Activated naive CD4-positive, alpha-beta T cell treated with anti-CD3 and anti-CD28 coated beads, Interleukin-2, amount 10 ng/mL, durations not matched to agents 7 days and 5 days (primary cell): ENCODE measurements around the gene NSL1.
"Not testable (repeated sequence)": the region's sequence is repeated elsewhere in the genome, so short reads cannot be mapped to it uniquely, and the experiment has no call there.

Experiments
- CTCF ChIA-PET: fragments of 350-600 bp; sonication (Branson Sonifier 250); formaldehyde crosslinking; loops from one replicate; lab custom pipeline; 2021; ENCODE audit warnings: antibody characterized with exemption; lab: Charles Lee
- DNase-seq: peaks from one replicate; pipeline ENCODE4 v3.0.0-alpha.2; 2020
- H3K27ac Mint-ChIP-seq: one replicate; pipeline ENCODE4 v1.8.0; 2021; ENCODE audit warnings: mild to moderate bottlenecking, moderate library complexity, mixed read lengths
- H3K27me3 Mint-ChIP-seq: one replicate; pipeline ENCODE4 v1.8.0; 2021; ENCODE audit warnings: mild to moderate bottlenecking, mixed read lengths
- H3K36me3 Mint-ChIP-seq: one replicate; pipeline ENCODE4 v1.8.0; 2021; ENCODE audit warnings: mixed read lengths
- H3K4me1 Mint-ChIP-seq: one replicate; pipeline ENCODE4 v1.8.0; 2021; ENCODE audit warnings: mixed read lengths
- H3K4me3 Mint-ChIP-seq: one replicate; pipeline ENCODE4 v1.8.0; 2021; ENCODE audit warnings: mild to moderate bottlenecking, moderate library complexity, mixed read lengths
- H3K9me3 Mint-ChIP-seq: one replicate; pipeline ENCODE4 v1.8.0; 2021; ENCODE audit warnings: mixed read lengths

The NSL1 gene

DNA sequence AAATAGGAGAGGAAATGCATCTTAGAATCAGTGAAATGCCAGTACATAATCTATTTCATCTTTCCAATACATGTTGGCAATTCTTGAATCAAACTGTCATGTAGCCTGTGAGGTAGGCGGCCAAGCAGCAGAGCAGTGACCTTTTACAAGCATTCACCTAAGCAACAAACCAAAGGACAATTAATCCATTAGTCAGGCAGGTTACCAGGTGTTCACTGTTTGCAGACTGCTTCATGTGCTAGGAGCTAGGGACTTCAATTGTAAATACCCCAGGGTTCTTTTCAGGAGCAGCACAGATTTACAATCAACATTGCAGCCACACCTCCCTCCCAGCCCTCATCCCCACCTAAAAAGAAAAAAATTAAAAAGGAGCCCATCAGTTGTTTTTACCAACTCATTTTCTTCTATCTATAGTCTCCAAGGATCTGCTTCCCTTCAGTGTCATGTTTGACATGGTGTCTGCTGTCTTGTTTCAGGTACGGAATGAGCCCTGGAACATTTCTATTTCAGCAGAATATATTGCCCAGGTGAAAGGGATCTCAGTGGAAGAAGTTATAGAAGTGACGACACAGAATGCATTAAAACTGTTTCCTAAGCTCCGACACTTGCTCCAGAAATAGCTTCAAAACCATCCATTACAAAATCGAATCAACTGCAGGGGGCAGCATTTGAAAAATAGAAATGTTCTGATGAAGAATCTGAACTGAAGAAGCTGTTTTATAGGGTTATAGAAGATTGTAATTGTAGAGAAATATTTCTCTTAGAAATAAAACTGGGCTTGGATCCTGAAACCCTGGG lies 23.2 kb upstream of the NSL1 start:
- H3K27ac Mint-ChIP-seq, result no peak overlapping the region
- H3K4me3 Mint-ChIP-seq, result no peak overlapping the region
- H3K9me3 Mint-ChIP-seq, result no peaks in the 10 kb centered on the region
- peaks cover 5% of the 10 kb centered on the region for H3K36me3 Mint-ChIP-seq
- CTCF ChIA-PET, result interaction anchor here (0.7 to 1.9 kb wide), 16 partner anchors 10 to 338 kb away, joined by 3 to 10 read pairs (median 4); partner anchors contain the start of genes BATF3, FLVCR1, NSL1 and TATDN3
- H3K4me1 Mint-ChIP-seq, result peaks cover 2% of the 10 kb centered on the region
- no peak for DNase-seq
- H3K27me3 Mint-ChIP-seq, result no peaks in the 10 kb centered on the region

DNA sequence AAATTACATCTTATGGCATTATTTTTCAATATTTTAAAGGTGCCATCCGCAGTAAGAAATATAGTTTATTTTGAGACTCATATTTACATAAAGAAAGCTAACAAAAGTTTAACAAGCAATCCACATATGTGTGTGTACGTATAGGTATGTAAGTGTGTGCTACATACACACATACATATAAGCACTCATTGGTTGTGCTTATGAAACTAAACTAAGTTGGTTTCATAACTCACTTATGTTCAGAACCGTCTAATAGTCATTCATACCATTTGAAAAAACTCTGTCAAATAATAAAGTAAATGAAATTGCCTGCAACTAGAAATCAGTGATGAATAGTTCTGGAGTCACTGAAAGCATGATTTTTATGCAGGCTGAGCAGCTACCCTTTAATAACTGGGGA lies 14.2 kb upstream of the NSL1 start:
- no peaks in the 10 kb centered on the region for H3K27me3 Mint-ChIP-seq
- H3K9me3 Mint-ChIP-seq, result no peaks in the 10 kb centered on the region
- peaks cover 16% of the 10 kb centered on the region for H3K36me3 Mint-ChIP-seq
- H3K27ac Mint-ChIP-seq, result no peak overlapping the region
- no peak for DNase-seq
- H3K4me1 Mint-ChIP-seq, result no peaks in the 10 kb centered on the region
- H3K4me3 Mint-ChIP-seq, result no peak overlapping the region
- CTCF ChIA-PET, result interaction anchor here (1.0 kb wide), 1 partner anchor 141 kb away, joined by 3 read pairs; no protein-coding TSS in a partner anchor

GRCh38 chr1:212797681-212798080 lies 6.1 kb upstream of the NSL1 start:
- Mint-ChIP-seq H3K4me1 (peaks cover 18% of the 10 kb centered on the region), H3K36me3 (peaks cover 37% of the 10 kb centered on the region), H3K9me3 (no peaks in the 10 kb centered on the region), H3K27ac (no peak overlapping the region), H3K4me3 (no peak overlapping the region), H3K27me3 (no peaks in the 10 kb centered on the region)
- DNase-seq, result no peak
- CTCF ChIA-PET, result no interaction called here

DNA sequence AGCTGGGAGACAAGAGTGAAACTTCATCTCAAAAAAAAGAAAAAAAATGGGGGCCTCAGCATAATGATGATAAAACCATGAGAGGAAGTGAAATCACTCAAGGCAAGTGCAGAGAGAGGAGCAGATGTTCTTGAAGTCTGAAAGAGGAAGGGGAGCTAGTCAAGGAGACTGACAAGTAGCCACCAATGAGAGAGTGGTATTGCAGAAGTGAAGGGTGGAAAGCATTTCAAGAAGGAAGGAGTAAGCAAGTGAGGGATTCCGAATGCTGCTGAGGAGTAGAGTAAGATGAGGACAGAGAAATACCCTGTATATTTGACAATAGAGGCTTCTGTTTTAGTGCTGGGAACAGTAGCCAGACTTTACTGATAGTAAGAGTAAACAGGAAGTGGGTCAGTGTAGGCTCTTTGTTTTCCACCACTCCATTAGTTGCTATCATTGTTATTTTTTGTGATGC lies 3.0 kb upstream of the NSL1 start:
- Mint-ChIP-seq H3K36me3 (peaks cover 33% of the 10 kb centered on the region), H3K9me3 (no peaks in the 10 kb centered on the region), H3K4me1 (peaks cover 43% of the 10 kb centered on the region), H3K27me3 (peaks cover 4% of the 10 kb centered on the region), H3K4me3 (no peak overlapping the region), H3K27ac (peak overlapping the region; percentile 84)
- DNase-seq, result no peak
- CTCF ChIA-PET, result interaction anchor here (1.0 kb wide), 1 partner anchor 13 kb away, joined by 4 read pairs; no protein-coding TSS in a partner anchor

- Mint-ChIP-seq H3K27ac (peak overlapping the region; percentile 97), H3K9me3 (no peaks in the 10 kb centered on the region), H3K4me3 (peak overlapping the region; percentile 99), H3K4me1 (peaks cover 50% of the 10 kb centered on the region), H3K27me3 (peaks cover 4% of the 10 kb centered on the region), H3K36me3 (peaks cover 25% of the 10 kb centered on the region)
- CTCF ChIA-PET, result no interaction called here
- DNase-seq, result no peak
Measured at GRCh38 chr1:212792396-212792908, 875 bp upstream of the NSL1 start.

DNA sequence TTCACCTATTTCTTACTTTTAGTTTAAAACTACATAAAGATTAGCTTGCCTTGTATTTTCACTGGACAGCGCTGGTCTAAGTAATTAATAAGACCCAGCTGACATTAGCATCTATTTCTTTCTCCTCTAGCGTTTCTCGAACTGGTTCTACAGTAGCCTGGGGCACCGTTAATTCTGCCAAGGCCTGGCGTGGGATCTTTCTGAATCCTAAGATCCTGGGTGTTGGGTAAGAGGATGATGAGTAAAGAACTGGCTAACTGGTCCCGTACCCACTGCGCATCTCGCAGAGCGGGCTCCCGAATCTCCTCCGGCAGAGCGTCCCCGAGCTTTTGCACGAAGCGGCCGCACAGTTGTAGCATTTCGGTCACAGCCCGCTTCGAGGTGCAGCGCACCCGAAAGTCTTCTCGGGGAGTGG lies 309 bp downstream of the NSL1 start:
- peak overlapping the region; percentile 99 for H3K4me3 Mint-ChIP-seq
- DNase-seq, result no peak
- no peaks in the 10 kb centered on the region for H3K9me3 Mint-ChIP-seq
- peak overlapping the region; percentile 97 for H3K27ac Mint-ChIP-seq
- CTCF ChIA-PET, result interaction anchor here (0.9 to 1.5 kb wide), 8 partner anchors 9 to 314 kb away, joined by 3 to 4 read pairs (median 4); partner anchors contain the start of gene BATF3
- peaks cover 4% of the 10 kb centered on the region for H3K27me3 Mint-ChIP-seq
- peaks cover 28% of the 10 kb centered on the region for H3K36me3 Mint-ChIP-seq
- peaks cover 50% of the 10 kb centered on the region for H3K4me1 Mint-ChIP-seq

DNA sequence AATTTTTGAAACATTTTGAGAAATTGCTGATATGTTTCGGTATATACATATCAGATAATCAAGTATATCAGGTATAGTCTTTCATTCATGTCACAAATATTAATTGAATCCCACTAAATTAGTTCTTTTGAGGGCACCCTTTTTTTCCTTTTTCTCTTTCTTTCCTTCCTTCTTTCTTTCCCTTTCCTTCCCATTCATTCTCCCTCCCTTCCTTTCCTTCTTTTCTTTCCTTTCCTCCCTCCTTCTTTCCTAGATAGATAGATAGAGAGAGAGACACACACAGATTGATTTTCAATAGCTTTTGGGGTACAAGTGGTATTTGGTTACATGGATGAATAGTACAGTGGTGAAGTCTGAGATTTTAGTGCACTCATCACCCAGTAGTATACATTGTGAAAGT lies 5.7 kb downstream of the NSL1 start:
- CTCF ChIA-PET, result interaction anchor here (0.7 to 7.8 kb wide), 9 partner anchors 9 to 1105 kb away, joined by 3 to 92 read pairs (median 4); no protein-coding TSS in a partner anchor
- peaks cover 27% of the 10 kb centered on the region for H3K36me3 Mint-ChIP-seq
- H3K4me3 Mint-ChIP-seq, result no peak overlapping the region
- peaks cover 16% of the 10 kb centered on the region for H3K4me1 Mint-ChIP-seq
- H3K9me3 Mint-ChIP-seq, result no peaks in the 10 kb centered on the region
- H3K27ac Mint-ChIP-seq, result no peak overlapping the region
- no peak for DNase-seq
- no peaks in the 10 kb centered on the region for H3K27me3 Mint-ChIP-seq

DNA sequence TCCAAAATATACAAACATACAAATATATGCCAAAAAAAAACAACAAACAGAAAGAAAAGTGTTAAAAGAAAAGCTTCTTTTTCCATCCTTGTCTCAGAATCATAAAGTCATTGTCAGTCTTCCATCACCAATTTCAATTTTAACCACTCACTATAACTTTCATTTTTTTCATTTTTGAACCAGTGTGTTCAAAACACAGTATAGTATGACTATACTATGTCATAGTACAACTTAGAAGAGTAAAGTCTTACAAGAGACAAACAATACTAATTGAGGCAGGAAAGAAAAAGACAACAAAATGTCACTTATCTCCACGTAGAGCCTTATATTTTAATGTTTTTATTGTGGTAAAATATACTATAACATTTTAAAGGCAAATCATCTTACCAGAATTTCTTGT lies 7.6 kb downstream of the NSL1 start:
- Mint-ChIP-seq H3K9me3 (no peaks in the 10 kb centered on the region), H3K4me3 (no peak overlapping the region), H3K36me3 (peaks cover 27% of the 10 kb centered on the region), H3K4me1 (peaks cover 6% of the 10 kb centered on the region), H3K27ac (no peak overlapping the region), H3K27me3 (no peaks in the 10 kb centered on the region)
- DNase-seq, result no peak
- CTCF ChIA-PET, result interaction anchor here (0.6 to 7.8 kb wide), 5 partner anchors 34 to 328 kb away, joined by 3 to 92 read pairs (median 5); partner anchors contain the start of gene BATF3

- Mint-ChIP-seq H3K9me3 (no peaks in the 10 kb centered on the region), H3K4me1 (no peaks in the 10 kb centered on the region), H3K27ac (no peak overlapping the region)
Measured at GRCh38 chr1:212782422-212783154, 9.0 kb downstream of the NSL1 start.

DNA sequence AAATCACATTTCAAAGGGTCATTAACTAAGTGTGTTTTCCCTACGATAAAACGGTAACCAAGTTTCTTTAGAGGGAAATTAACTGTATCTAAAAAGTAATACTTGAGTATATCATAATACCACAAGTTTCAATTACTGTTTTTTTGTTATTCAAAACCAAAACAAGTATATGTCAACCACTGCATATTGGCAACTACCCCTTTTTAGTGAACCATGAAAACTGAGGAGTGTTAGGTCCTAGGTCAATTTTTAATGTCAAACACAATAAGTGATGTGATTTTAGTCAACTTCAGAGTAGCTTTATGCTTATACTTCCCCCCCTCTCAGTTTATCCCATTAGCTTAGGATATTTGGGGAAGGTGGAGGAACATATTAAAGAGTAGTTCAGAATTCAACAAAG lies 10.4 kb downstream of the NSL1 start:
- Mint-ChIP-seq H3K27me3 (no peaks in the 10 kb centered on the region), H3K27ac (no peak overlapping the region), H3K4me3 (no peak overlapping the region), H3K36me3 (peaks cover 24% of the 10 kb centered on the region), H3K9me3 (no peaks in the 10 kb centered on the region), H3K4me1 (no peaks in the 10 kb centered on the region)
- DNase-seq, result no peak
- CTCF ChIA-PET, result interaction anchor here (0.9 to 7.8 kb wide), 13 partner anchors 10 to 325 kb away, joined by 3 to 92 read pairs (median 7); partner anchors contain the start of genes BATF3, NSL1 and TATDN3

More at GRCh38 chr1:212782422-212783154, 9.0 kb downstream of the NSL1 start:
- DNase-seq, result no peak
- H3K27me3 Mint-ChIP-seq, result no peaks in the 10 kb centered on the region
- no peak overlapping the region for H3K4me3 Mint-ChIP-seq
- H3K36me3 Mint-ChIP-seq, result peaks cover 31% of the 10 kb centered on the region
- CTCF ChIA-PET, result interaction anchor here (0.9 to 7.8 kb wide), 16 partner anchors 9 to 327 kb away, joined by 3 to 92 read pairs (median 6); partner anchors contain the start of genes BATF3, NSL1 and TATDN3

DNA sequence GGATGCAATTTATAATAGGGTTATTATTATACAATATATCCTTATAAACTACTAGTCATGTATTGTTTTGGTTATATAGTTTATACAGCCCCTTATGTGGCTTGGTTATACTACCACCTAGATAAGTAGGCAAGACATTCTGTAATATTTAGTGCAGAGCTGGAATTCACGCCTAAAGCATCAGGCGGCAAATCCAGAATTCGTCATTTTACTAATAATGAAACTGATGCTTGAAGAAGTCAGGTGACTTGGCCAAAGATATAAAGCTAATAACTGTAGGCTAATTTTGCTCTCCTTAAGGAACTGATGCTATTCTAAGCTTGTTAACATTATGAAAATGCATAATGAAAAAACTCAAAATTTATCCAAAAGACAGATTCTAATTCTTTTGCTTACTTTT lies 10.8 kb downstream of the NSL1 start:
- CTCF ChIA-PET, result interaction anchor here (0.9 to 7.8 kb wide), 5 partner anchors 19 to 304 kb away, joined by 3 to 92 read pairs (median 7); partner anchors contain the start of gene BATF3
- no peak for DNase-seq
- no peak overlapping the region for H3K27ac Mint-ChIP-seq
- H3K36me3 Mint-ChIP-seq, result peaks cover 24% of the 10 kb centered on the region
- H3K27me3 Mint-ChIP-seq, result no peaks in the 10 kb centered on the region
- no peak overlapping the region for H3K4me3 Mint-ChIP-seq
- no peaks in the 10 kb centered on the region for H3K9me3 Mint-ChIP-seq
- no peaks in the 10 kb centered on the region for H3K4me1 Mint-ChIP-seq

- CTCF ChIA-PET, H3K27me3 Mint-ChIP-seq, DNase-seq, H3K4me1 Mint-ChIP-seq, H3K4me3 Mint-ChIP-seq, H3K9me3 Mint-ChIP-seq, H3K27ac Mint-ChIP-seq: not testable (repeated sequence)
- peaks cover 25% of the 10 kb centered on the region for H3K36me3 Mint-ChIP-seq
Measured at GRCh38 chr1:212779086-212779485, 12.5 kb downstream of the NSL1 start.

GRCh38 chr1:212777151-212777550 lies 14.4 kb downstream of the NSL1 start:
- DNase-seq, result no peak
- CTCF ChIA-PET, result interaction anchor here (1.2 to 2.0 kb wide), 5 partner anchors 9 to 112 kb away, joined by 3 to 10 read pairs (median 5); no protein-coding TSS in a partner anchor
- Mint-ChIP-seq H3K27me3 (no peaks in the 10 kb centered on the region), H3K4me3 (no peak overlapping the region), H3K36me3 (peaks cover 27% of the 10 kb centered on the region), H3K4me1 (no peaks in the 10 kb centered on the region), H3K27ac (no peak overlapping the region), H3K9me3 (no peaks in the 10 kb centered on the region)

DNA sequence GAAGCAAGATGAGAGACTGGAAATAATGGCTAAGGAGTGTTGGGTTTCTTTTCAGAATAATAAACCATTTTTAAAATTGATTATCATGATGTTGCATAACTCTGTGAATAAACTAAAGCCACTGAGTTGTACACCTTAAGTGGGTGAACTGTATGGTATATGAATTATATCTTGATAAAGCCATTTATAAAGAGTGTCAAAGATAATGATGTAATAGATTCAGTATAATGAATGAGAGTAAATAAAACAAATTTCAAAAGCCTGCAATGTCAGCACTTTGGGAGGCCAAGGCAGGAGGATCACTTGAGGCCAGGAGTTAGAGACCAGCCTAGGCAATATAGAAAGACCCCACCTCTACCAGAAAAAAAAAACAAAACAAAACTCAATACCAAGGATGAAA lies 16.3 kb downstream of the NSL1 start:
- CTCF ChIA-PET, result no interaction called here
- Mint-ChIP-seq H3K27me3 (no peaks in the 10 kb centered on the region), H3K4me1 (peaks cover 4% of the 10 kb centered on the region), H3K9me3 (peaks cover 7% of the 10 kb centered on the region), H3K36me3 (peaks cover 39% of the 10 kb centered on the region), H3K27ac (no peak overlapping the region), H3K4me3 (no peak overlapping the region)
- DNase-seq, result no peak
